GM18502 (cell line): ENCODE measurements around the gene AP2B1.
"Not testable (repeated sequence)": the region's sequence is repeated elsewhere in the genome, so short reads cannot be mapped to it uniquely, and the experiment has no call there.

Source experiments
- ATAC-seq: cut with Tn5 transposase; IDR thresholded peaks from one replicate; pipeline ENCODE4 v1.9.1; 2021; ENCODE audit warnings: mild to moderate bottlenecking; ENCODE audit not compliant: unreplicated experiment, poor library complexity

Gene AP2B1

DNA sequence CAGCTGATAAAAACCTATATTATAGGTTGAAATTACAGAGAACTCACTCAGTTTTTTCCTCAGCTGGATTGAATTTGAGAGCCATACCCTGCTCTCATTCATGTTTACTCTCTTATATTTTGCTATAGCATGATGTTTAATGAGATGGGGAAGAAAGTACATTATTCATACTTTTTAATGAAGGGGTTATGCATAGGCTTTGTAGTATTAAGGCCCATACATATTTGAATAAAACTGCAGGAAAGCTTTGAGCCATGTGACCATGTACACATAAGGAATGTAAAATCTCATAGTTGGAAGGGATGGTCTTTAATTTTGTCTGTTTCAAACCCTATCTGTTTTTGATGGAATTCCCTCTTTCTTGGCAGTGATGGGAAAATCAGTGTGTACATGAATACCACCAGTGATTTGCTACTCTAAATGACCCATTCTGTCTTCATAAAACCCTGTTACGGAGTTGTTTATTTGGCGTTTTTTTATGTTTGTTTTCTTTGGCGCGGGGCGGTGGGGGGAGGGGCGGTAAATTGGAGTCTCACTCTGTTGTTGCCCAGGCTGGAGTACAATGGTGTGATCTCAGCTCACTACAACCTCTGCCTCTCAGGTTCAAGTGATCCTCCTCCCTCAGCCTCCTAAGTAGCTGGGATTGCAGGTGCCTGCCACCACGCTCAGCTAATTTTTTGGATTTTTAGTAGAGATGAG is 105.5 kb downstream of the AP2B1 start:
- ATAC-seq, result no peak

DNA sequence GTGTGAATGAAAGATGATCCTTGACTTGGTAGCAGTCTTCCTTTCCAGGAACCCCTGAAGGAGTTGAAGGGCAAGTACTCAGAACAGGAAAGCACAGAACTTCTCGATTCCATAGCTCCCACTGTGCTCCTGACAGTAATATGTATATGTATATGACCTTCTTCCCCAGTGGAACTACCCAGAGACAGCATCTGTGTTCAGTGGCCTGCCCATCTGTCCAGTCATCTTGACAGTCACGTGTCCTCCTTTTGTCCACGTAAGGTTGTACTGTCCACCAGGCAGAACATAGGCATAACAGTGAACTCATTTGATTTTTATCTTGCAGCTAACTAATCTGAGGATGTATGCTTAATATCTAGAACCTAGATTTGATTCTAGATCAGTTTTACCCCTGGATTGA is 106.5 kb downstream of the AP2B1 start:
- no peak for ATAC-seq

DNA sequence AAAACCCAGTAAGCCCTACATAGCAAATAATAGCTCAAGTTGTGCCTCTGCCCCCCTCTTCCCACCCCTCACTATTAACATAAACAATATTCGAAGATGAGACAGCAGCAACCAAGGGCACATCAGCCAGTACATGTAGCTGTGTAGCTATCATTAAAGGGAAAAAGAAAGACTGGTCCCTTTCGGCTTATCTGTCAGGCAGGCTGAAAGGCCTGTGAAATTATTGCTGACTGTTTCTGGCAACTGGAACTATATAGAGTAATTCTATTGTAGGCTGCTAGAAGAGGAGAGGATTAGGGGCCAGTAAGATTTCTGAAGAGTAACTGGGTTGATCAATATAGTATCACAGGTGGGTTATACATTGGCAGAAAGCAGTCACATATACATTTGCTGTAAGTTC is 107.8 kb downstream of the AP2B1 start:
- ATAC-seq, result no peak

DNA sequence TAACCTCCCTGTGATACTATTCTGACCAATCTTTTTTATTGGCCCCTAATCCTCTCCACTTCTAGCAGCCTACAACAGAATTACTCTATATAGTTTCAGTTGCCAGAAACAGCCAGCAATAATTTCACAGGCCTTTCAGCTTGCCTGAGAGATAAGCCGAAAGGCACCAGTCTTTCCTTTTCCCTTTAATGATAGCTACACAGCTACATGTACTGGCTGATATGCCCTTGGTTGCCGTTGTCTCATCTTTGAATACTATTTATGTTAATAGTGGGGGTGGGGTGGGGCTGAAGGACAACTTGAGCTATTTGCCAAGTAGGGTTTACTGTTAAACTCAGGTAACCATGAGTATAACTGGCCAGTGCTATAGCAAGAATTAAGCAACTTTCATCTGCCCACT is 108.5 kb downstream of the AP2B1 start:
- no peak for ATAC-seq

DNA sequence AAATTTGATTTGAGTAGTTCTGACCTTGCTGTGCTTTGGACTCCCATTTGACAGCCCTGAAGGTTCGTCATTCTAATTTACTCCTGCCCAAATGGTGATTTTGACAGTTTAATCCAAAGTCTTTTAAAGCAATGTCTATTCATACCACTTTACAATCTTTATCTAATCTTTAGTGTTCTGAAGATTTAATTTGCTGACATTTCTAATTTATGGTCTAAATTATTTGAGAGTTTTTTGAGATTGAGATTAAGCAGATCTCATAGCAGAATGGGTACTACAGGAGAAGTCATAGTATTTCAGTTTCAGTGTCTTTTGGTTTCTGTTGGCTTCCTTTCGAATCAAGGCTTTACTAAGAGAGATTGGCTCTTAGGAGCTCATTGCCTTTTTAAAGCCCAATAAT is 111.7 kb downstream of the AP2B1 start:
- no peak for ATAC-seq

DNA sequence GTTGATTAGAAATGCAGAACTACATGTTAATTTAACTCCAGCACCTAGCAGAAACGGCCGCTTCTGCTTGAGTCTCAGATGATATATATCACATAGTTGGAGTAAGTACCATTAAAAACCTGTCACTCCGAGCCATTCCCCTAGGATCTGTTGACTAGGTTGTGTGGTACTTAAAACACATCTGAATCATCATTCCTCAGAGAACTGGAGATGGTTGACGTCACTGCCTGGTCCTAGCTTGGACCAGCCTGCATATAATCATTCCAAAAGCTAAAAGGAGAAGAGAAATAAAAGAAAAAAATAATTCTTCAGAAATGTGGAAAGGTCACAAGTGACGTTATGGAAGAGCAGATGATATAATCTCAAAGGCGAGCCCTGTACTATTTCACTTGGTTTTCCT is 113.0 kb downstream of the AP2B1 start:
- no peak for ATAC-seq

DNA sequence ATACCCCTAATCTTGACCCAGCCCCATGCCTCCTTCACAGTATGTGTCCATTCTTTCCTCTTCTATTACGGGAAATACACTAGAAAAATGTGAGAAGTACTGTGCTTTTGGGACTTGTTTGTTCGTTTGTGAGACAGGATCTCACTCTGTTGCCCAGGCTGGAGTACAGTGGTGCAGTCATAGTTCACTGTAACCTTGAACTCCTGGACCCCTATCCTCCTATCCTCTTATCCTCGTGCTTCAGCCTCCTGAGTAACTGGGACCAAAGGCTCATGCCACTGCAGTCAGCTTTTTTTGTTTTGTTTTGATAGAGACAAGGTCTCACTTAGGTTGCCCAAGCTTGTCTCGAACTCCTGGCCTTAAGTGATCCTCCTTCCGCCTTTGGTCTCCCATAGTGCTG is 114.4 kb downstream of the AP2B1 start:
- ATAC-seq, result no peak

DNA sequence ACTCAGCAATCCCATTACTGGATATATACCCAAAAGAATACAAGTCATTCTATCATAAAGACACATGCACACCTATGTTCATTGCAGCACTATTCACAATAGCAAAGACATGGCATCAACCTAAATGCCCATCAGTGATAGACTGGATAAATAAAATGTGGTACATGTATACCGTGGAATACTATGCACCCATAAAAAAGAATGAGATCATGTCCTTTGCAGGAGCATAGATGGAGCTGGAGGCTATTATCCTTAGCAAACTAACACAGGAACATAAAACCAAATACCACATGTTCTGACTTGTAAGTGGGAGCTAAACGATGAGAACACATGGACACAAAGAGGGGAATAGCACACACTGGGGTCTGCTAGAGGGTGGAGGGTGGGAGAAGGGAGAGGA is 116.2 kb downstream of the AP2B1 start:
- ATAC-seq, result not testable (repeated sequence)

DNA sequence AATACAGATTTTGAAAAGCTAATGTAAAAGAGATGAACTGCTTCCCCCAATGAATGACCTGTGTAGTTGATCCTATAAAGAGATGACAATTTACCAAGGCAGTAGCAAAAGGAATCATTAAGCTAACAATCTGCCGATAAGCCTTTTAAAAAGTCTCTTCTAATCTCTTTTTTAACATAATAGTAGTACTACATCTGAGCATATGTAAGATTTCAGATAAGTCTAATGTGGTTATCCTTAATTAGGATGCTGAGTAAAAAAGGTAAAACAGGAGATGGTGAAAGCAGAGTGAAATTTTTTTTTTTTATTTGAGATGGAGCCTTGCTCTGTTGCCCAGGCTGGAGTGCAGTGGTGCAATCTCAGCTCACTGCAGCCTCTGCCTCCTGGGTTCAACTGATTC is 118.1 kb downstream of the AP2B1 start:
- no peak for ATAC-seq

DNA sequence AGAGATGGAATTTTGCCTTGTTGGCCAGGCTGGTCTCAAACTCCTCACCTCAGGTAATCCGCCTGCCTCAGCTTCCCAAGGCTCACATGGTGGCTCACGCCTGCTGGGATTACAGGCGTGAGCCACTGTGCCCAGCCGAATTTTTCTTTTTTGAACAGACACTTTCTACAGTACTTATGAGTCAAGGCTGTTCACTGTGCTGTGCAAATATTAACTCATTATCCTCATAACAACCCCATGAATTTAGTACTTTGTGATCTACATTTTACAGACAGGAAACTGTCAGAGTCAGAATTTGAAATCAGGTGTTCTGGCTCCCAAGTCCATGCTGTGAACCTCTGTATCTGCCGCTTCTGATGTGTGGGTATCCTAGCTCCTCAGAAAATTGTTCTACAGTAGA is 118.6 kb downstream of the AP2B1 start:
- ATAC-seq, result no peak

DNA sequence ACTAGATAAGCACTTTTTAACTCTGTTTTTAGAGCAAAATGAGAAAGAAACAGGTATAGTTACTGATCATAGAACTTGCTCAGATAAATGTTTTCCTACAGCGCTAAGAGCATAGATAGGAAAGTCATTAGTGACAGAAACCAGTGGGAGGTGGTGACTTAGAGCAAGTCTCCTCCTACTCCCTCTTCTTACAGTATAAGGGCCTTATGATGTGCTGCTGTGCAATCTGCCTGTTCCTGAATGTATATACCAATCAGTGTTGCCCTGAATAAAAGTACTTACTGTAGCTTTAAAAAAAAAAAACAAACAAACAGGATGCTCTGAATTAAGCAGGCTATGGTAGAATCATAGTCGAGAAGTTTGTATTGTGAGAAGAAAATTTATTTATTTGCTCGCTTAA is 121.0 kb downstream of the AP2B1 start:
- ATAC-seq, result no peak

DNA sequence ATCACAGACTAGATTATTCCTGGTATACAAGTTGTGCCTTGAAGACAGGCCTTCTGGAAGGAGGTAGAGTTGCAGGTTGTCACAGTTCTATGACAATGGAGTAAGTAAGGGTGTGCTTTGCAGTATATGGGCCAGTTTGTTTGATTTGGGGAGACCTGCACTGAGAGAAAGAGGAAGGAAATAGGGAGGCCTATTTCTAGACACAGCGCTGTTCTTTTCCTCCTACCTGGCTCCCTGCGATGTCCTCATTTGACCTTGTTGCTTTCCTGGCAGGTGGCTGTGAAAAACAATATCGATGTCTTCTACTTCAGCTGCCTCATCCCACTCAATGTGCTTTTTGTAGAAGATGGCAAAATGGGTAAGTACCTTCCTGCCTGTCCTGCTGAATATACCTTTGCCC is 121.8 kb downstream of the AP2B1 start:
- no peak for ATAC-seq

DNA sequence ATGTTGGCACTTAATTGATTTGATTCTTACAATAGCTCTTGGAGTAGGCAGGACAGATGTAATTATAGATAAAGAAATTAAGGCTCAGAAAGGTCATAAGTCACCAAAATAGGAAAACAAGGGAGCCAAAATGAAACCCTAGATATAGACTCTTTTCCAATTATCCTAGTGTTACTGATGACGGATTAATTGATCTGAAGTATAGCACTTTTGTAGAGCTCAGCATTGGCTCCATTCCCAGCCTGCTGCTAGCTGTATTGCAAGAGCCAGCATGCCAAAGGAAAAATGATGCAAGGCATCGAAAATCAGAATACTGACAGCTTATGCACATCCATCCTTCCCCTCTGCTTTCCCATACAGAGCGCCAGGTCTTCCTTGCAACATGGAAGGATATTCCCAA is 122.8 kb downstream of the AP2B1 start:
- ATAC-seq, result no peak

DNA sequence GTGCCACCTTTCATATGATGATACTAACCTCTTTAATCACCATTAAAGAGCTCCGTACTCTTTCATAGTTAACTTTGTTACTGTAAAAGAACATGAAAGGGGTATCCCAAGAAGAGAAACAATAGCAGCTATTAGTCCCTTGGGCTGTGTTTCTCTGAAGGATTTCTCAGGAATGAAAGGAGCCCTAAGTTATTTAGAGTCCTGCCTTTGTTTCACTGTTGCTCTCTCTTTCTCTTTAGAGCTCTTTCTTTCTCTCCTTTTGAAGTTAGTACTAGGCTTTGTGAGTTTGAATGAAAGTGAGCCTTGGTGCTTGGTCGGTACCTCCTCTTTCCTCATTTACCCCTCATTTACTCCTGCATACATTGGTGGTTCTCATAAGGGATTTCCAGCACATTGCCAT is 123.8 kb downstream of the AP2B1 start:
- ATAC-seq, result no peak

DNA sequence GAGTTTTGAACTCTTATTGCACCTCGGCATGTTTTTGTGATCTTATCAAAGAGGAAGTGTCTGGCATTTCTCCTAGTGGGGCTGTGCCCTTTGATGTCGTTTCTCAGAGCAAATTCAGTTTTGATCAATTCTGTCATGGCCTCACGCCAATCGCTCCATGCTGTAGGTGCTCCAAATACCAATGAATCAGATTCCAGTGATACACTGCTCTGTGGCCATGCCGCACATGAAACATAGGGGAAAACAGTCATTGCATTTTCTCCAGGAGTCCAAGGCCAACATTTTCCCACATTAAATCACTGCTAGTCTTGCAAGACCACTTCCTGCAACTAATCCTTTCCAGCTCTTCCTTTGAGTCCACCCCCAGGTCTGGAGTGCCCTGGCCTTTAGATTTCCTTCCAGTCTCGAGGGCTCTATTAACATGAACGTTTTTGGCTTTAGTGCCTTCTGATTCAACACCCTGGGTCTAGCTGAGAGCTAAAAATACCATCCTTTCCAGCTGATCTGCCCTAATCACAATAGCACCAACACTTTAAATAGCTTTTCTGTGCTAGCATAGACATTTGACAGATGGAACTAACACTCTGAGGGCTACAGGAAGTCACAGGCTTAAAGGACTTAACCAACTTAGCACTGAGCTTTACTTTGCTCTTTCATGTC is 126.1 kb downstream of the AP2B1 start:
- ATAC-seq, result no peak

DNA sequence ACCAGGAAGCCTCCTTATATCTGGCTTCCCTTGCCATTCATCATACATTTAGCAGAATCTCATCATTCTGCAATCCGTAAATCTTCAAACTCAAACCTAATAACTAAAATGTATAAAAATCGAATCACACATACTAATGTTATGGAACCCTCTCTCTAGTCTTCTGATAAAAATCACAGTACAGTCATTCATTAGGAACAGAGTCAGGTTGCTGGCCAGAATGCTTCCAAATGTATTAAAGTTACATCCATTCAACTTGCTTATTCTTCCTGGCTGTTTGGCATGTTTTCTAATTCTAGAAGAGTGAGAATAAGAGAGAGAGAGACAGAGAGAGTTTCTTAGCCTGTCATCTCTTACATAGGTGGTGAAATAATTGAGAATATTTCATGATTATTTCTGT is 127.9 kb downstream of the AP2B1 start:
- no peak for ATAC-seq

DNA sequence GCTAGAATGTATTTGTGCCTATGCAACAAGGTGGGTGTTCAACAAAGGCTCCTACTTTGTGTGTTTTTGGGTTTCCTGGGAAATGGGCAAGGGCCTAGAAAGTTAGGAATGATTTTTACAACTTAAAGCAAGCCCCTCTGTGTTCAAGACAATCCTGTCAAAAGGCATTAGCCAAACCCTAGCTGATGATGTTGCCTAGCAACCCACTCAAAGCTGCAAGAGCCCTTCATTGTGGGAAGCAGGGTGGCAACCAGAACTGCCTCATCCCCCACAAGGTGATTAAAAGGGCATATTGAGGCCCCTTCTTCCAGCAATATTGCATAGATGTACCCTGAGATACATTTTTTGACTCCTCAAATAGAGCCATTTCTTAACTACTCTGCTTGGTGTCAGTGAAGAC is 128.3 kb downstream of the AP2B1 start:
- no peak for ATAC-seq

DNA sequence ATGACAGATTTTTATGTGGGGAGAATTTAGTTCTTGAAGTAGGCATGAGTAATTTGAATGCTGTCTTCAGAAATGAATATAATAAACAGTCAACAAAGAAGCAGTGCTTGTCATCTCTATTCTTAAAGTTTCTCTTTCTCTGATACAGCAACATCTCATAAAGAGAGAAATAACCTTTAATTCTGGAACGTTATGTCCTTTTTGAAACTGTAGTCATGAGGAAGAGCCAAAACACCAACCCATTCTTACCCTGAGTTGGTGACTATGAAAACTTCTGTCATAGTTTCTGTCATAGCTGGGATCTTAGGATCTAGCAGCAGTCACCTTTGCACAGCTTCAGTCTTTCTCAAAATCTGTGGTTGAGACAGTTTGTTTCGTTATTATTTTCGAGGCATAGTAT is 129.1 kb downstream of the AP2B1 start:
- ATAC-seq, result no peak

DNA sequence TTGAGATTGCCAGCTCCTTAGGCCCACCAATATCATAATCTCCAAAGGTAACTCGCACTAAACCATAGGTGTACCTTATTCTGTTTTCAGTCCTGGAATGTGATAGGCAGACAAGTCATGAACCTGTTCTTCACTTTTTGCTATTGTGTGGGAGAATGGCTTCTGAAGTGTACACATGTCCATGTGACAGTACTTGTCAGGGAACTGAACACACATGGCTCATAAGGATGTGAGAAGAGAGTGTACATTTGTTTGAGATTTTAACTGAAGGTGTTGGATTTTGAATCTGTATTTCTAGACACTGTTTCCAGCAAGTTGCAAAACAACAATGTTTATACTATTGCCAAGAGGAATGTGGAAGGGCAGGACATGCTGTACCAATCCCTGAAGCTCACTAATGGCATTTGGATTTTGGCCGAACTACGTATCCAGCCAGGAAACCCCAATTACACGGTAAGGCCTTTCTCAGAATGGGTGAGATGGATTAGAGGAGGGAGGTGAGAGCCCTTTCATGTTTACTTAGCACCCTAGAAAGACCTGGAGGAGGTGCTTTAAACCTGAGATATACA is 129.9 kb downstream of the AP2B1 start:
- no peak for ATAC-seq

DNA sequence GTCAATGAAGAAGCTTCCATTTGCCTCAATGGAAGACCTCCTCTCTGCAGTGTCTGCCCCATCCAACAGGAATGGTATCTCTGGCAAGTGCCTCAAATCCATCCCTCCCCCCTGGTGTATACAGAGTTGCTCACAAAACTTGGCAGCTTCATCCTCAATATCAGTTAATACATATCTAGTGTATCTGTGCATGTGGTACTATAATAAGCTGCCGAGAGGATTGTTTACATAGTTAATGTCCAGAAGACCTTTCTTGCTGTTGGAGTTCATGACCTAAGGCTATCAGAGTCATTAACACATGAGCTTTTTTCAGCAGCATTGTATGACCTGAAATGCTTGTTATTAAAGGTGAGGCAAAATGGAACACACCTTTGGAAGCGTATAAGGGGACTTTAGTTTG is 130.4 kb downstream of the AP2B1 start:
- ATAC-seq, result no peak

DNA sequence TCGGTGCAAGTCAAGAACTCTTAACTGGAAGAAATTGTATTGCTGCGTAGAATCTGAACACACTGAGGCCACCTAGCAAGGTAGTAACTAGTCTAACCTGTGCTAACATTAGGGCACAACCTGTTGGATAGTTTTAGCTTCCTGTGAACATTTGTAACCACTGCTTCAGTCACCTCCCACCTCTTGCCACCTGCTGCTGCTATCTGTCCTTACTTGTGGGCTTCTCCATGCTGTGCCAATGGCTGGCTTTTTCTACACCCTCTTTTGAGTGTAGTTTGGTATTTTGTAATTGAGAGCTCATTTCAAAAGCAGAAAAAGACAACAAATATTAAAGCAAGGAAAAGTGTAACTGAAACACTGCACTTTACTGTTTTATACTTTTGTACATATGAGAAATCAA is 136.6 kb downstream of the AP2B1 start:
- no peak for ATAC-seq

DNA sequence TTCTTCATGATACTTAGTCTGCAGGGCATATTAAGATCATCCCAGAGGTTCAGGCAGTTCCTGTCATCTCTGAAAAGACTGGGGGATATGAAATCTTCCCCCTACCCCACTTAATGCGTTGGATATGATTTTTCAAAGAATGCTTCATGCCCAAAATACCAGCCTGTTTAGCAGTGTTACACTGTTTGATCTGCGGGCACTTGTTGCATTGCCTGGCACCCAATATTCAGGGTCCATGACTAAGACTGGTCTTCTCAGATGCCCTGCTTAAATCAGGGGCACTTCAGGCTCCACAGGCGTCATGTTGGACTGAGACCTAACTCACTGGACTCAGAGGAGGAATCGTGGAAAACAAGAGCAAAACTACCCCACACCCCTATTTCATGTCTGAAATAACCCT is 137.9 kb downstream of the AP2B1 start:
- ATAC-seq, result no peak
